ENCODE results near the gene CFAP53.

Gene CFAP53

GRCh38 chr18:50199346-50199855, 66.9 kb downstream of the CFAP53 start:
- in situ Hi-C loops (cut with MboI; ENCODE audit: low sequenced_read_pairs) = no loop called here

- in situ Hi-C loops (cut with MboI; ENCODE audit: low sequenced_read_pairs) = no loop called here
Measured at GRCh38 chr18:50196261-50196660, 70.0 kb downstream of the CFAP53 start.

- in situ Hi-C loops (cut with MboI; ENCODE audit: low sequenced_read_pairs) = no loop called here
Measured at GRCh38 chr18:50195689-50196088, 70.6 kb downstream of the CFAP53 start.

- in situ Hi-C loops (cut with MboI; ENCODE audit: low sequenced_read_pairs) = no loop called here
Measured at GRCh38 chr18:50194631-50195532, 71.4 kb downstream of the CFAP53 start, which contains the start of gene MYO5B. MYO5B (minus strand) TSS chr18:50195147; CDS start chr18:50194793, 354 bp downstream.

- in situ Hi-C loops (cut with MboI; ENCODE audit: low sequenced_read_pairs) = no loop called here
Measured at GRCh38 chr18:50193796-50194630, 72.3 kb downstream of the CFAP53 start.

GRCh38 chr18:50192995-50193795, 73.1 kb downstream of the CFAP53 start:
- in situ Hi-C loops (cut with MboI; ENCODE audit: low sequenced_read_pairs) = no loop called here

GRCh38 chr18:50190926-50191325, 75.4 kb downstream of the CFAP53 start:
- in situ Hi-C loops (cut with MboI; ENCODE audit: low sequenced_read_pairs) = no loop called here

GRCh38 chr18:50190236-50190635, 76.1 kb downstream of the CFAP53 start:
- in situ Hi-C loops (cut with MboI; ENCODE audit: low sequenced_read_pairs) = no loop called here

- in situ Hi-C loops (cut with MboI; ENCODE audit: low sequenced_read_pairs) = no loop called here
Measured at GRCh38 chr18:50189160-50189559, 77.1 kb downstream of the CFAP53 start.

GRCh38 chr18:50188652-50189051, 77.6 kb downstream of the CFAP53 start:
- in situ Hi-C loops (cut with MboI; ENCODE audit: low sequenced_read_pairs) = no loop called here

- in situ Hi-C loops (cut with MboI; ENCODE audit: low sequenced_read_pairs) = no loop called here
Measured at GRCh38 chr18:50187659-50188058, 78.6 kb downstream of the CFAP53 start.

- in situ Hi-C loops (cut with MboI; ENCODE audit: low sequenced_read_pairs) = no loop called here
Measured at GRCh38 chr18:50186385-50186784, 79.9 kb downstream of the CFAP53 start.

GRCh38 chr18:50183556-50183955, 82.7 kb downstream of the CFAP53 start:
- in situ Hi-C loops (cut with MboI; ENCODE audit: low sequenced_read_pairs) = no loop called here

GRCh38 chr18:50182511-50182910, 83.8 kb downstream of the CFAP53 start:
- in situ Hi-C loops (cut with MboI; ENCODE audit: low sequenced_read_pairs) = no loop called here

GRCh38 chr18:50181590-50181989, 84.7 kb downstream of the CFAP53 start:
- in situ Hi-C loops (cut with MboI; ENCODE audit: low sequenced_read_pairs) = no loop called here

- in situ Hi-C loops (cut with MboI; ENCODE audit: low sequenced_read_pairs) = no loop called here
Measured at GRCh38 chr18:50179465-50179864, 86.8 kb downstream of the CFAP53 start.

- in situ Hi-C loops (cut with MboI; ENCODE audit: low sequenced_read_pairs) = no loop called here
Measured at GRCh38 chr18:50177294-50177992, 88.9 kb downstream of the CFAP53 start.

Measured in HL-60/S4 treated with phorbol 12-myristate 13-acetate at 8.2 ng/mL for 4 days and 3 days (cell line).